Hepatocyte (in vitro differentiated cells): ENCODE results near the gene DYRK1A. TPM values are rescaled to one million over a fixed set of nuclear protein-coding genes. Genes with fewer than 3 reads are reported as not detected.
"Not testable (repeated sequence)": the region's sequence is repeated elsewhere in the genome, so short reads cannot be mapped to it uniquely, and the experiment has no call there.

Experiments
- DNase-seq: peaks from one replicate; pipeline ENCODE4 v3.0.0-alpha.2; 2016; ENCODE audit warnings: low spot score
- H2AFZ ChIP-seq: fragments of 200-600 bp; sonication (generic); 2 replicates; pipeline ENCODE4 v1.6.0; 2016; ENCODE audit warnings: antibody characterized with exemption, mild to moderate bottlenecking
- H3K27ac ChIP-seq: fragments of 200-600 bp; sonication (generic); 2 replicates; pipeline ENCODE4 v1.5.1; 2016; ENCODE audit warnings: mild to moderate bottlenecking
- H3K27me3 ChIP-seq: fragments of 200-600 bp; sonication (generic); 2 replicates; pipeline ENCODE4 v1.6.1; 2016
- H3K36me3 ChIP-seq: fragments of 200-600 bp; sonication (generic); replicated peaks from 2 replicates; pipeline ENCODE4 v1.5.1; 2016; ENCODE audit warnings: low read depth; ENCODE audit not compliant: insufficient read depth
- H3K4me1 ChIP-seq: fragments of 200-600 bp; sonication (generic); 2 replicates; pipeline ENCODE4 v1.5.1; 2016; ENCODE audit warnings: mild to moderate bottlenecking, moderate library complexity; ENCODE audit not compliant: insufficient read depth
- H3K4me2 ChIP-seq: fragments of 200-600 bp; sonication (generic); 2 replicates; pipeline ENCODE4 v1.6.0; 2016
- H3K4me3 ChIP-seq: fragments of 200-600 bp; sonication (generic); 2 replicates; pipeline ENCODE4 v1.5.1; 2016; ENCODE audit warnings: mild to moderate bottlenecking
- H3K79me2 ChIP-seq: fragments of 200-600 bp; sonication (generic); 2 replicates; pipeline ENCODE4 v1.6.0; 2017; ENCODE audit warnings: mild to moderate bottlenecking
- H3K9me2 ChIP-seq: fragments of 200-600 bp; sonication (generic); replicated peaks from 2 replicates; pipeline ENCODE4 v1.6.0; 2017; ENCODE audit warnings: mild to moderate bottlenecking; ENCODE audit not compliant: insufficient read depth
- H3K9me3 ChIP-seq: fragments of 200-600 bp; sonication (generic); 2 replicates; pipeline ENCODE4 v1.5.1; 2016; ENCODE audit warnings: low read depth, mild to moderate bottlenecking
- H4K20me1 ChIP-seq: fragments of 200-600 bp; sonication (generic); 2 replicates; pipeline ENCODE4 v1.6.0; 2016; ENCODE audit warnings: mild to moderate bottlenecking; ENCODE audit not compliant: insufficient read depth, poor library complexity, severe bottlenecking
- EZH2 ChIP-seq: fragments of 200-600 bp; sonication (generic); IDR thresholded peaks from 2 replicates; pipeline ENCODE4 v1.6.1; 2016; ENCODE audit warnings: antibody characterized with exemption, mild to moderate bottlenecking, borderline replicate concordance
- EZH2phosphoT487 ChIP-seq: fragments of 200-600 bp; sonication (generic); IDR thresholded peaks from one replicate; pipeline ENCODE4 v1.6.1; 2018; ENCODE audit warnings: antibody characterized with exemption, mild to moderate bottlenecking, low read depth, moderate library complexity; ENCODE audit not compliant: unreplicated experiment, severe bottlenecking
- WGBS: methylation state at CpG from one replicate; pipeline ENCODE4 v1.1.6; 2016; ENCODE audit warnings: low lambda C conversion rate; ENCODE audit errors: missing lambda C conversion rate; 5-methylcytosine and 5-hydroxymethylcytosine counted together
- polyA plus RNA-seq: library from polyadenylated mRNA; unstranded; fragments of >200 nt; fragmentation: Nextera tagmentation; extraction: Ambion mirVana; gene quantifications from 2 replicates; pipeline ENCODE4 v1.2.1, GENCODE V29; 2016
- total RNA-seq: library from RNA; depleted of rRNA; stranded (reverse); fragments of >200 nt; gene quantifications from 2 replicates; pipeline ENCODE4 v1.2.3, GENCODE V29; 2014
- TF ChIP-seq, protein P1 (sequence below): fragments of 200-600 bp; sonication (generic); IDR thresholded peaks from 2 replicates; pipeline ENCODE4 v1.5.1; 2016; ENCODE audit warnings: antibody characterized with exemption, mild to moderate bottlenecking; ENCODE audit not compliant: poor library complexity

The DYRK1A gene
- total and polyA plus RNA-seq, 2 experiments from 2014 or later = 4.9 to 85.2 TPM

DNA sequence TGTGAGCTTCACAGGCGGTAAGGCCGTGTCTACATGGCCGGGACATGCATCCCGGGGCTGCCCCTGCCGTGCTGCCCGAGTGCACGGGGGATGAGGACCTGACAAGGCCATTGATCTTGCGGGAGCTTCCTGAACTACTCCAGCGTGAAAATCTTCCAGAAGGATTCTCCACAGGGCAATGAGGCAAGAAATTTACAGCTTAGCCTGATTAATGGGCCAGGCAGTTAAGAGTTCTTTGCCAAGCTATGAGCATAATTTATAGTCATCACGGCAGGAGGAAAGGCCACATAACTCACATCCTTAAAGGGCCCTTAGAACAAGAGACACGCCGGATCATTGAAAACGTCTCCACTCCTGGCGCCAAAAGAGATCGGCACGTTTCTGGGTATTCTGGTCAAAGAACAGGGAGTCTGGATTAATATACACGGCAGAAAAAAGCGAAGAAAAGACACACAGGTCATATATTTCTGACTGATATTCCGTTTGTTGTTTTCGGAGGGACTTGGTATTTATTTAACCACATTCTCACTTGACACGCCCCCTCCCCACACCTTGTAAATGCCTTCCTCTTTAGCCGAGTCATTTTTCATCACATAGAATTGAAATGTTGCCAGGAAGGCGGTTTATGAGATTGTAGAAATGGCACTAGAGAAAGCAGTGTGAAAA, 180.5 kb downstream of the DYRK1A start:
- Histone ChIP-seq H3K4me1 (peaks cover 18% of the 10 kb centered on the region), H2AFZ (no peak overlapping the region), H3K27ac (no peak overlapping the region), H3K9me2 (no peaks in the 10 kb centered on the region), H3K36me3 (no peaks in the 10 kb centered on the region), H3K4me3 (no peak overlapping the region), H3K9me3 (no peaks in the 10 kb centered on the region), H4K20me1 (no peaks in the 10 kb centered on the region), H3K4me2 (peak overlapping the region; percentile 31), H3K79me2 (no peaks in the 10 kb centered on the region), H3K27me3 (no peaks in the 10 kb centered on the region)
- no peak for DNase-seq
- 67% methylated on average over 23 of the region's 23 CpGs for WGBS
- no peak for TF ChIP-seq EZH2
- TF ChIP-seq, protein P1, sequence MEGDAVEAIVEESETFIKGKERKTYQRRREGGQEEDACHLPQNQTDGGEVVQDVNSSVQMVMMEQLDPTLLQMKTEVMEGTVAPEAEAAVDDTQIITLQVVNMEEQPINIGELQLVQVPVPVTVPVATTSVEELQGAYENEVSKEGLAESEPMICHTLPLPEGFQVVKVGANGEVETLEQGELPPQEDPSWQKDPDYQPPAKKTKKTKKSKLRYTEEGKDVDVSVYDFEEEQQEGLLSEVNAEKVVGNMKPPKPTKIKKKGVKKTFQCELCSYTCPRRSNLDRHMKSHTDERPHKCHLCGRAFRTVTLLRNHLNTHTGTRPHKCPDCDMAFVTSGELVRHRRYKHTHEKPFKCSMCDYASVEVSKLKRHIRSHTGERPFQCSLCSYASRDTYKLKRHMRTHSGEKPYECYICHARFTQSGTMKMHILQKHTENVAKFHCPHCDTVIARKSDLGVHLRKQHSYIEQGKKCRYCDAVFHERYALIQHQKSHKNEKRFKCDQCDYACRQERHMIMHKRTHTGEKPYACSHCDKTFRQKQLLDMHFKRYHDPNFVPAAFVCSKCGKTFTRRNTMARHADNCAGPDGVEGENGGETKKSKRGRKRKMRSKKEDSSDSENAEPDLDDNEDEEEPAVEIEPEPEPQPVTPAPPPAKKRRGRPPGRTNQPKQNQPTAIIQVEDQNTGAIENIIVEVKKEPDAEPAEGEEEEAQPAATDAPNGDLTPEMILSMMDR = no peak
- TF ChIP-seq EZH2phosphoT487 = no peak

DNA sequence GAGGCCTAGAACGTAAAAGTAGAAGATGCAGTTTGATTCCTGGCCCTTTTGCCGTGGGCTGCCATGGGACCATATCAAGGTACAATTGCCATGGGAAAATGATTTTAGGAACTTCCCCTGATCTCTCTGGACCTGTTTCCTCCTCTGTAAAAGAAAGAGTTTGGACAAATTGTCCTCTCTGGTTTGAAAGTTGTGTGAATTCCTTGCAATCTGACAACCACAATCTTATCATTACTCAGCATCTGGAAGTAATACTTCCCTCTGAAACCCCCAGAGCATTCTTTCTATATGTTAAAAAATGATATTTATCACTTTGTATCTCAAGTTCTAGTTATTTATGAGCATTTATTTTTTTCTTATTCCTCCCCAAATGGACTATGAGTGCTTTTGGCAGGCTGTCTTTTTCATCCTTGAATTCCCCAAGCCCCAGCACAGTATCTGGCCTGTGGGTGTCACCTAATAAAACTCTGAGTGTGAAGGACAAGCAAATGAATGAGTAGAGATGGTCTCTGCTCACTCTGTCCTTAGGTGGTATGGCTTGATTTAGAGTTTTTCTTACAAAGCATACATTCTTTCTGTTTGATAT, 181.1 kb downstream of the DYRK1A start:
- H4K20me1 ChIP-seq = no peaks in the 10 kb centered on the region
- H3K4me3 ChIP-seq = no peak overlapping the region
- no peaks in the 10 kb centered on the region for H3K9me3 ChIP-seq
- no peaks in the 10 kb centered on the region for H3K27me3 ChIP-seq
- H2AFZ ChIP-seq = no peak overlapping the region
- TF ChIP-seq, protein P1 = no peak
- TF ChIP-seq EZH2 = no peak
- no peak for TF ChIP-seq EZH2phosphoT487
- H3K9me2 ChIP-seq = no peaks in the 10 kb centered on the region
- H3K4me1 ChIP-seq = peaks cover 22% of the 10 kb centered on the region
- H3K4me2 ChIP-seq = no peak overlapping the region
- WGBS = 51% methylated on average over 2 of the region's 2 CpGs
- no peaks in the 10 kb centered on the region for H3K36me3 ChIP-seq
- no peak overlapping the region for H3K27ac ChIP-seq
- no peaks in the 10 kb centered on the region for H3K79me2 ChIP-seq
- DNase-seq = no peak

DNA sequence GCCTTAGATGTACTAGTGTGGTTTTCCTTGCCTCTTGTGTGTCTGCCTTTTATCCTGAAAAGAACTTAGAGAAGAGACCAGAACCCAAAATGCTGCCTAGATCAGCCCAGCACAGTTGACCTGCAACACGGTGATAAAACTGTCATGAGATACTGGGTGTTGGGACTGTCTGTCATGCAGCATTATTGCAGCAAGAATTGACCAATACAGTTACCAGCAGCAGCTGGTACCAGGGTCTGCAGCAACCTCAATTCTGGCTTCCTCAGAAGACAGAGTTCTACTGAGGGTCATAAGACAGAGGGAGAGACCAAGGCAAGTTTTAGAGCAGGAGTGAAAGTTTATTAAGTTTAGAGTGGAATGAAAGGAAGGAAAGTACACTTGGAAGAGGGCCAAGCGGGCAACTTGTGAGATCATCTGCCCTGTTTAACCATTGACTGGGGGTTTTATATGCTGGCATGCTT, 182.0 kb downstream of the DYRK1A start:
- no peak for DNase-seq
- WGBS = 84% methylated on average over 2 of the region's 2 CpGs
- Histone ChIP-seq H2AFZ (no peak overlapping the region), H4K20me1 (no peaks in the 10 kb centered on the region), H3K4me3 (no peak overlapping the region), H3K27ac (no peak overlapping the region), H3K4me2 (no peak overlapping the region), H3K9me3 (no peaks in the 10 kb centered on the region), H3K79me2 (no peaks in the 10 kb centered on the region), H3K36me3 (no peaks in the 10 kb centered on the region), H3K27me3 (no peaks in the 10 kb centered on the region), H3K4me1 (peaks cover 22% of the 10 kb centered on the region), H3K9me2 (no peaks in the 10 kb centered on the region)
- TF ChIP-seq, protein P1 = no peak
- TF ChIP-seq EZH2phosphoT487 (no peak), EZH2 (no peak)

DNA sequence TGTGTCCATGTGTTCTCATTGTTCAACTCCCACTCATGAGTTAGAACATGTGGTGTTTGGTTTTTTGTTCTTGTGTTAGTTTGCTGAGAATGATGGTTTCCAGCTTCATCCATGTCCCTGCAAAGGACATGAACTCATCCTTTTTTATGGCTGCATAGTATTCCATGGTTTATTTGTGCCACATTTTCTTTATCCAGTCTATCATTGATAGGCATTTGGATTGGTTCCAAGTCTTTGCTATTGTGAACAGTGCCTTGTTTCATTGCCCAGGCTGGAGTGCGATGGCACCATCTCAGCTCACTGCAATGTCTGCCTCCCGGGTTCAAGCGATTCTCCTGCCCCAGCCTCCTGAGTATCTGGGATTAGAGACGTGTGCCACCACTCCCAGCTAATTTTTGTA, 183.2 kb downstream of the DYRK1A start:
- H3K27me3 ChIP-seq, H3K9me3 ChIP-seq, DNase-seq, H3K79me2 ChIP-seq, H2AFZ ChIP-seq, H3K4me2 ChIP-seq, H4K20me1 ChIP-seq, H3K4me3 ChIP-seq, H3K27ac ChIP-seq, H3K36me3 ChIP-seq, H3K9me2 ChIP-seq: not testable (repeated sequence)
- peaks cover 22% of the 10 kb centered on the region for H3K4me1 ChIP-seq
- WGBS = 98% methylated on average over 4 of the region's 4 CpGs
